Body of pancreas (tissue), 4 donors: Measurements from ENCODE around the gene GALNT17. TPM values are rescaled to one million over a fixed set of nuclear protein-coding genes. Genes with fewer than 3 reads are reported as not detected.

Experiments used
- ATAC-seq: fragments of 150-250 bp; one replicate; pipeline ENCODE4 v1.9.1; 2016
- DNase-seq, 4 donors: peaks; one replicate each; pipeline ENCODE4 v3.0.0-alpha.2; 2019
- H3K27ac ChIP-seq, 4 donors: fragments of 200-600 bp; sonication (generic); 1 replicate in 3 of 4; 2 replicates in 1 of 4; pipeline versions ENCODE4 v1.5.1 to v1.6.1; 2016 to 2019; ENCODE audit warnings: mild to moderate bottlenecking in 1 of 4, mixed read lengths in 1 of 4, moderate library complexity in 1 of 4
- H3K27me3 ChIP-seq, 2 donors: fragments of 200-600 bp; sonication (generic); one replicate each; pipeline ENCODE4 v1.6.0; 2016; ENCODE audit warnings: mild to moderate bottlenecking in 1 of 2
- H3K36me3 ChIP-seq, 2 donors: fragments of 200-600 bp; sonication (generic); replicated peaks in 1 of 2; 2 replicates each; pipeline ENCODE4 v1.5.1; 2016; ENCODE audit warnings: low read depth in 2 of 2; ENCODE audit not compliant: insufficient read depth in 1 of 2
- H3K4me1 ChIP-seq: fragments of 200-600 bp; sonication (generic); one replicate; pipeline ENCODE4 v1.6.0; 2016
- H3K4me3 ChIP-seq, 2 donors: fragments of 200-600 bp; sonication (generic); 1 replicate in 1 of 2; 2 replicates in 1 of 2; pipeline ENCODE4 v1.5.1; 2016 to 2019
- H3K9me3 ChIP-seq, 3 donors: fragments of 200-600 bp; sonication (generic); 1 replicate in 2 of 3; 2 replicates in 1 of 3; pipeline ENCODE4 v1.5.1; 2016
- CTCF ChIP-seq, 7 experiments: fragments of 450-650 bp in 4 of 7; fragments of 200-600 bp in 3 of 7; sonication (generic) in 3 of 7; IDR thresholded peaks; one replicate each; pipeline ENCODE4 v1.5.1; 2016 to 2019; ENCODE audit warnings: antibody characterized with exemption in 7 of 7
- POLR2A ChIP-seq, 3 donors: fragments of 450-650 bp; IDR thresholded peaks; one replicate each; pipeline ENCODE4 v1.6.1; 2016; ENCODE audit warnings: antibody characterized with exemption in 3 of 3, mild to moderate bottlenecking in 2 of 3
- WGBS, 2 donors: methylation state at CpG; one replicate each; pipeline ENCODE4 v1.1.5; 2017; 5-methylcytosine and 5-hydroxymethylcytosine counted together
- intact Hi-C: fragments of 100-400 bp; cut with DNase I; formaldehyde crosslinking; loops from one replicate; pipeline ENCODE4 v1.15.1; 2023
- total RNA-seq, 2 donors: library from RNA; depleted of rRNA; stranded (reverse); fragments of >200 nt; gene quantifications; one replicate each; pipeline ENCODE4 v1.1.0, GENCODE V29; 2016

The GALNT17 gene
- total RNA-seq, 2 donors from 2014 or later, result 6.5 to 27.4 TPM

GRCh38 chr7:71527213-71527612, 395.3 kb downstream of the GALNT17 start:
- ATAC-seq (no peak), DNase-seq (no peak)
- Histone ChIP-seq H3K4me3 (no peak overlapping the region), H3K9me3 (no peaks in the 10 kb centered on the region), H3K27ac (no peak overlapping the region), H3K27me3 (no peaks in the 10 kb centered on the region), H3K36me3 (no peaks in the 10 kb centered on the region), H3K4me1 (no peaks in the 10 kb centered on the region)
- TF ChIP-seq POLR2A (IDR thresholded peaks at IDR 0.05) (no peak), CTCF (IDR thresholded peaks at IDR 0.05) (no peak)
- 67 to 76% methylated on average over 5 of the region's 5 CpGs for WGBS, 2 donors
- intact Hi-C loops, result no loop called here

- Histone ChIP-seq H3K27ac (no peak overlapping the region), H3K9me3 (no peaks in the 10 kb centered on the region), H3K36me3 (no peaks in the 10 kb centered on the region), H3K27me3 (no peaks in the 10 kb centered on the region), H3K4me3 (no peak overlapping the region), H3K4me1 (no peaks in the 10 kb centered on the region)
- whole genome bisulfite sequencing, 2 donors, result 72 to 94% methylated on average over 2 of the region's 2 CpGs
- no peak for ATAC-seq
- TF ChIP-seq POLR2A (IDR thresholded peaks at IDR 0.05), result no peak
- no peak for TF ChIP-seq CTCF (IDR thresholded peaks at IDR 0.05)
- intact Hi-C loops, result no loop called here
- no peak for DNase-seq
These were observed 403.7 kb downstream of the GALNT17 start for GRCh38 chr7:71535616-71536015.

GRCh38 chr7:71538210-71538609, 406.3 kb downstream of the GALNT17 start:
- ATAC-seq, result no peak
- H3K9me3 ChIP-seq, result no peaks in the 10 kb centered on the region
- TF ChIP-seq POLR2A (IDR thresholded peaks at IDR 0.05), result no peak
- TF ChIP-seq CTCF (IDR thresholded peaks at IDR 0.05), result no peak
- no peaks in the 10 kb centered on the region for H3K27me3 ChIP-seq
- WGBS, 2 donors, result 65 to 88% methylated on average over 11 of the region's 11 CpGs
- no peaks in the 10 kb centered on the region for H3K36me3 ChIP-seq
- intact Hi-C loops, result no loop called here
- H3K4me3 ChIP-seq, result no peak overlapping the region
- no peak for DNase-seq
- H3K4me1 ChIP-seq, result no peaks in the 10 kb centered on the region
- no peak overlapping the region for H3K27ac ChIP-seq

- intact Hi-C loops, result no loop called here
- Histone ChIP-seq H3K36me3 (no peaks in the 10 kb centered on the region), H3K27me3 (no peaks in the 10 kb centered on the region), H3K4me3 (no peak overlapping the region), H3K9me3 (no peaks in the 10 kb centered on the region), H3K27ac (no peak overlapping the region), H3K4me1 (no peaks in the 10 kb centered on the region)
- ATAC-seq, result no peak
- no peak for DNase-seq
- 91 to 95% methylated on average over 4 of the region's 4 CpGs for WGBS, 2 donors
- TF ChIP-seq CTCF (IDR thresholded peaks at IDR 0.05), result no peak
- TF ChIP-seq POLR2A (IDR thresholded peaks at IDR 0.05), result no peak
These were observed 407.7 kb downstream of the GALNT17 start for GRCh38 chr7:71539615-71540014.

GRCh38 chr7:71541707-71542353, 409.9 kb downstream of the GALNT17 start:
- H3K4me1 ChIP-seq, result no peaks in the 10 kb centered on the region
- no peak overlapping the region for H3K27ac ChIP-seq
- no peaks in the 10 kb centered on the region for H3K27me3 ChIP-seq
- TF ChIP-seq POLR2A (IDR thresholded peaks at IDR 0.05) (no peak), CTCF (IDR thresholded peaks at IDR 0.05) (no peak)
- no peak for DNase-seq
- intact Hi-C loops, result no loop called here
- 85 to 90% methylated on average over 11 of the region's 11 CpGs for WGBS, 2 donors
- H3K36me3 ChIP-seq, result no peaks in the 10 kb centered on the region
- no peak for ATAC-seq
- no peak overlapping the region for H3K4me3 ChIP-seq
- H3K9me3 ChIP-seq, result no peaks in the 10 kb centered on the region
